ENCODE measurements around the gene PRX.
"Not testable (repeated sequence)": the region's sequence is repeated elsewhere in the genome, so short reads cannot be mapped to it uniquely, and the experiment has no call there.

Gene PRX

DNA sequence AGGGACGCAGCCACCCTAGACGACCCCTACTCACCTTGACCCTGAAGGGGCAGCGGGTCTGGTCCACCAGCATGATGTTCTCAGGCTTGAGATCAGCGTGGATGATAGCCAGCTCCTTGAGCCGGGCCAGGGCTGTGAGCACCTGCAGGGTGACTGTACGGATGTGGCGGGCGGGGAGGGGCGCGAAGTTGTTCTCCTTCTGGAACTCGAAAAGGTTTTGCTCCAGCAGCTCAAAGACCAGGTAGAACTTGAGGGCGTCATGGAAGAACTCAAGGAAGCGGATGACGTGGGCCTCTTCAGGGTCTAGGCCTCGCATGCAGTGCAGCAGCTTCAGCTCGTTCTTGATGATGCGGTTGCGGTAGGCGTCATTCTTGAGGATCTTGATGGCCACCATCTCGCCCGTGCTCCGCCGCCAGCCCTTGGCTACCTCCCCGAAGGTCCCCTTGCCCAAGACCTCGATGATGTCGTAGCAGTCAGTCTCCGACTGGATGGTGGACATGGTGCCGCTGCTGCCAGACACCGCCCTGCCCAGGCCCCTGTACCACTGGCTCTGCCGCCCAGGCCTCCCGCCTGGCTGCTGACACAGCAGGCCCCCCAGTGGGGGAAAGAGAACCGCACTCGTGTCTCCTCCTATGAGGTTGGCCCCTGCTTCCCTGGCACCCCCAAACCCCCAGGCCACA, 23.6 kb downstream of the PRX start:
- no peak for FAIRE-seq

DNA sequence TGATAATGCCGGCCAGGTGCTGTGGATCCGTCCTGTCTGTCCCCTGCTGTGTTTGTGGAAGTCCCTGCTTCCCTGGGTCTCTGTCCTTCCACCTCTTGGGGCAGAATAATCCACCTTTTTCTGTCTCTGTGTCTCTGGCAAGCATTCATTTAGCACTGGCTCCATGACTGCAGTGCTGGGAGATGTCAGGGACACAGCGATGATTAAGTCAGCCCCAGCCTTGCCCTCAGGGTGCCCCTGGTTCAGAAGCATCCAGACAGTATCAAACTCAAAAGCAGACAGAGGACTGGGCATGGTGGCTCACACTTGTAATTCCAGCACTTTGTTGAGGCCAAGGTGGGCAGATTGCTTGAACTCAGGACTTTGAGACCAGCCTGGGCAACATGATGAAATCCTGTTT, 24.7 kb downstream of the PRX start:
- FAIRE-seq, result no peak

DNA sequence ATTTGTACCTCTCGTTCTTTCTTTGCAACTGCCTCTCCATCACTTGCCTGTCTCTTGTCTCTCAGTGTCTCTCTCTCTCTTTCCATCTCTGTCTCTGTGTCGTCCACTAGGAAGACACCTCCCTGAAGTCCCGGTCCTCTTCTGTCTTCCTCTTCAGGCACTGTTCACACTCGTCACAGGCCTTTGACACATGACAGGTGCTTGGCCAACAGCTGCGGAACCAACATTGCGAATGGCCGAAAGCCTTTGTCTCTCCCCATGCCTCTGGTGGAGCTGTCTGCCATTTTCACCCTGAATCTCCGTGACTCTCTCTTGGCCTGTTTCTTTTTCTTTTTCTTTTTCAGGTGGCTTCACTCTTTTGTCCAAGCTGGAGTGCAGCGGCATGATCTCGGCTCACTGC, 26.0 kb downstream of the PRX start:
- FAIRE-seq, result no peak

DNA sequence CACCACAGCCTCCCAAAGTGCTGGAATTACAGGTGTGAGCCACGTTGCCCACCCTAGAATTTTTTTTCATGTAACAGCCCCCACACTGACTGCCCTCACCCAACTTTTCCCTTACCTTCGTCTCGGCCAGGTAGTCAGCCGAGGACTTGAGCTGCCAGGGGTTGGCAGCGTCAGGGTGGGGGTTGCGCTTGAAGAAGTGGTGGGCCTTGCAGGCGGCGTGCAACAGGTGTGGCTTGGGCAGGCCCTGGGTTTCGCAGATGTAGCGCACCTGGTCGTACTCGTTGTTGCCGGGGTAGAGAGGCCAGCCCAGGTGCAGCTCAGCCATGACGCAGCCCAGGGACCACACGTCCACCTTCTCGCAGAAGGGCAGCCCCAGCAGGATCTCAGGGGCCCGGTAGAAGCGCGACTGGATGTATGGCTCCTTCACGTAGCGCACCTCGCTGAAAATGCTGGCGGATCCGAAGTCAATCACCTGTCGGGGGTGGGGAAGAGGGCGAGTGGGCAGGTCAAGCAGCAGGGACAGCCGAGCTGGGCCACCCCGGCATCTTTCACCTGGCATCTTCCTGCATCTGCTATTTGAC, 29.4 kb downstream of the PRX start:
- no peak for FAIRE-seq

DNA sequence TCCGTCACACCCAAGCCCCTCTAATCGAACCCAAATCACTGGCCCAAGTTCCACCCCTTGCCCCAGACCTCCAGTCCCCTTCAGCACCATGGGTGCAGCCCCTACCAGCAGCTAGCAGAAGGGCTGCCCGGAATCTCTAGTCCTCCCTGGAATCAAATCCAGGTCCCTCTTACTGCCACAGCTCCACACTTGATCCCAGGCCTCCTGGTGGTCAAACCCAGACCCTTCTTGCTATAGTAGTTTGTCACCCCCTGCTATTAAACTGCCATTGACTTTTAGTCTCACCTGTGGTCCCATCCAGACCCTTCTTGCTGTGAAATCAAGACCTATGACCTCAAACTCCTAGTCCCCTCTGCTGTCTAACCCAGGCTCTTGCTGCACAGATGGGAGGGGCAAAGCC, 31.9 kb downstream of the PRX start:
- no peak for FAIRE-seq

DNA sequence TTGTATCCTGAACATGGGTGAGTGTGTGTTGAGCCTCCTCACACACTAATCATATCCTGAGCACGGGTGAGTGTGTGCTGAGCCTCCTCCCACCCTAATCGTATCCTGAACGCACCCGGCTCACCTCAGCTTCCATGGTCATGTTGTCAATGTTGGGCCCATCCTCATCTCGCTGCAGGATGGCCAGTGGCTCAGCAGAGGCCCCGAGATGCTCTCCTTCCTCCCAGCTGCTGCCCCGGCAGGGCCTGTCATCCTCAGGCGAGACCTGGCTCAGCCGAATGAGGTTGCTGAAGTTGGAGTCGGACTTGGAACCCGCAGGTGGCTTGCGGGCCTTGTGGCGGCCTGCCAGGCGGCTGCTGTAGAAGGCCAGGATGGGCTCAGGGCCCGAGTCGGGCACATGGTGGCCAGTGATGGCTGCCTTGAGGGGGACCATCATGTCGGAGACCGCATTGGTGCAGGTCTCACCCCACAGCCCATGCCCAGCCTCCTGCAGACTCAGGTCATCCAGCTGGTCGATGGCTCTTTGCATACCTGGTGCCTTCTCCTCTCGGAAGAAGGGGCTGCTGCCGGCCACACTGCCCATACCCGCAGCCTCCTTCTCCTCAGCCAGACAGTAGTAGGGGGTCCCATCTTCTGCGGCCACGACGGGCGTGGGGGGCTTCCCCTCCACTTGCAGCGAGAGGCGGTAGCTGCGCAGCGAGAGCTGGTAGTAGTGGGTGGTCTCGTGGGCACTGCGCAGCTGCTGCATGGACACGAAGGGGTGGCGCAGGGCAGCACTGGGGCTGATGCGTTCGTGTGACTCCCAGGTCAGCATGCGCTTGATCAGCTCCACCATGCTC, 32.8 kb downstream of the PRX start:
- FAIRE-seq, result no peak

DNA sequence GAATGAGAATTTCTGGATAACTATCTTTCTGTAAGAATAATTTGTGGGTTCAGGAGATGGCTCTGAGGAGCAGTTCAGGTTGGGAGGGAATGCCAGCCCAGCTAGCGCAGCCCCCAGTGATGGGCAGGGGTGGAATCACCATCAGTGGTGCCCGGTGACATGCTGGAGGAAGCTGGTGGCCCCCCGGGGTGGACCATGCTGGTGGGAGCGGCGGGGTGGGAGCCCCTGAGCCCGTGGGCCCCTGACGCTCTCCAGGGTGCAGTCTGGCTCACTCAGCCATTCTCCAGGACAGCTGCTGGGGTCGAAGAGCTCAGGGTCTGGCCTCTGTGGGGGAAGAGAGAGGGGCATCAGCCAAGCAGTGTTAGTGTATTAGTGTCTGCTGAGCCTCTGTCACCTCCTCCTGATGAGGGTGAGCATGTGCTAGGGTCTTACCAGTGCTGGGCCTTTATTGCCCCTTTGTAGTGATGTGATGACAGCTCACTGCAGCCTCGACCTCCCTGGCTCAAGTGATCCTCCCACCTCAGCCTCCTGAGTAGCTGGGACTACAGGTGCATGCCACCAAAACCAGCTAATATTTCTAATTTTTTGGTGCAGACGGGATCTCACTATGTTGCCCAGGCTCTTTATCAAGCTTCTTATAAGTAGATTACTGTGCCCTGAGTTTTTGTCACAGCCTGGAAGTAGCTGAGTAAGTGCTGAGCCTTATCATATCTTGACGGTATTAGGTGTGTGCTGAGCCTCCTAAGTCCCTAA, 33.6 kb downstream of the PRX start:
- FAIRE-seq, result no peak

DNA sequence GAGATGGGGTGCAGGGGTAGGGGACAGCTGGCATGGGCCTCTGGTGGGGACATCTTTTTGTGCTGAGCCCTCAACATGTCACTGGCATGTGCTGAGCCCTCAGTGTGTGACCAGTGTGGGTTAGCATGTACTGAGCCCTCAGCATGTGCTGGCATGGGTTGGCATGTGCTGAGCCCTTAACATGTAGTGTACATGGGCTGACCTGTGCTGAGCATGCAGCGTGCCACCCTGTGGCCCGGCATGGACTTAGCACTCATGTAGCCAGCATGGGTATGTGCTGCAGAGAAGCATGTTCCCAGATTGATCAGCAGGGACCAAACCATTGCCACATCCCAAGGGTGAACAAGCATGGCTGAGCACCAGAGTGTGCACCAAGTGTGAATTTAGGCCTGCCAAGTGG, 34.7 kb downstream of the PRX start:
- no peak for FAIRE-seq

DNA sequence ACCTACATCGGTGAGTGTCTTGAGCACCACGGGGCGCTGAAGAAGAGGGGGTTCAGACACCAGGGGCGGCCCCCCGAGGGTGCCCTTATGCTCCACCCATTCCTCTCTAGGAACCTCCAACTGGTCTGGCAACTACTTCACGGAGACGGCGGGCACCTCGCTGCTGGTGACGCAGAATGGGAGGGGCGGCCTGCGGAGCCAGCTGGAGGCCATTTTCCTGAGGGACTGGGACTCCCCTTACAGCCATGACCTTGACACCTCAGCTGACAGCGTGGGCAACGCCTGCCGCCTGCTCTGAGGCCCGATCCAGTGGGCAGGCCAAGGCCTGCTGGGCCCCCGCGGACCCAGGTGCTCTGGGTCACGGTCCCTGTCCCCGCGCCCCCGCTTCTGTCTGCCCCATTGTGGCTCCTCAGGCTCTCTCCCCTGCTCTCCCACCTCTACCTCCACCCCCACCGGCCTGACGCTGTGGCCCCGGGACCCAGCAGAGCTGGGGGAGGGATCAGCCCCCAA, 35.2 kb downstream of the PRX start:
- no peak for FAIRE-seq

DNA sequence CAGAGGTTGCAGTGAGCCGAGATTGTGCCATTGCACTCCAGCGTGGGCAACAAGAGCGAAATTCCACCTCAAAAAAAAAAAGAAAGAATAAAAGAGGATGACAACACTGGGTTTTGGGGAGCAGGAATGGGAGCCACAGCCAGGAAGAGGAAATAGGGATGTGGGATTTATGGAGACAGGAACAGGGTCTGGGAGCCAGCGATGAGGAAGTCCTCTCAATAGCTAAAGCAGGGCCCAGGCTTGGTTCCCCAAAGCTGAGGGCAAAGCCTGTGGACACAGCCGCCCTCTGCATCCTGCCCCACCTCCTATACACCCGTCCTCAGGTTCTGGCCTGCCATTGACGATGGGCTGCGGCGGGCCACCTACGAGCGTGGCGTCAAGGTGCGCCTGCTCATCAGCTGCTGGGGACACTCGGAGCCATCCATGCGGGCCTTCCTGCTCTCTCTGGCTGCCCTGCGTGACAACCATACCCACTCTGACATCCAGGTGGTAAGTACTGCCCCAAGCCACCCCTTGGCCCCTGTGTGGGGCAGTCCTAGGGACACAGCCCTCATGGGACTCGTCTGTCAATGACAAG, 36.8 kb downstream of the PRX start:
- no peak for FAIRE-seq

DNA sequence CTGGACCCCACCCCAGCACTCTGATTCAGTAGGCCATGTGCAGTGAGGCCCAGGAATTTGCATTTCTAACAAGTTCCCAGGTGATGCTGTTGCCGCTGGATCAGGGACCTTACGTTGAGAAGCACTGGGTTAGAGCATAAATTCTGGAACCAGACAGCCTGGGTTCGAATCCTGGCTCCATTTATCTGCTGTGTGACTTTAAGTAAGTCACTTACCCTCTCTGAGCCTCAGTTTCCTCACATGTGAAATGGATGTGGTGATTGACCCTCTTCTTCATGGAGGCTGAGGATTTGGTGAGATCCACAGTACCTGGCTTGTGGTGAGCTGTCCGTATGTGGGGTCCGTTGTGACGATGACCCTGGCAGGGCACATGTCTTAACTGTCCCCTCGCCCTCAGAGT, 39.1 kb downstream of the PRX start:
- no peak for FAIRE-seq

DNA sequence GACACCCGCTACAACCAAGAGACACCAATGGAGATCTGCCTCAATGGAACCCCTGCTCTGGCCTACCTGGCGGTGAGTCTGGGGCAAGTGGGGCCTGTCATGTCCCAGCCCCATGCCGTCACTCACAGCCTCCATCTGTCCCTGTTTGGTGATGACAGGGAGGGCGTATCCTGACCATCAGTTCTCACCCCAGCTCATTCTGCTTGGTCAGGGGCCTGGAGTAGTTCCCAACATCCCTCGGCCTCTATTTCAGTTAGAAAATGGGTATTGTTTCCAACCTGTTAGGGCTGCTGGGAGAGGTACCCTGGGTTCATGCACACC, 41.4 kb downstream of the PRX start:
- FAIRE-seq, result no peak

DNA sequence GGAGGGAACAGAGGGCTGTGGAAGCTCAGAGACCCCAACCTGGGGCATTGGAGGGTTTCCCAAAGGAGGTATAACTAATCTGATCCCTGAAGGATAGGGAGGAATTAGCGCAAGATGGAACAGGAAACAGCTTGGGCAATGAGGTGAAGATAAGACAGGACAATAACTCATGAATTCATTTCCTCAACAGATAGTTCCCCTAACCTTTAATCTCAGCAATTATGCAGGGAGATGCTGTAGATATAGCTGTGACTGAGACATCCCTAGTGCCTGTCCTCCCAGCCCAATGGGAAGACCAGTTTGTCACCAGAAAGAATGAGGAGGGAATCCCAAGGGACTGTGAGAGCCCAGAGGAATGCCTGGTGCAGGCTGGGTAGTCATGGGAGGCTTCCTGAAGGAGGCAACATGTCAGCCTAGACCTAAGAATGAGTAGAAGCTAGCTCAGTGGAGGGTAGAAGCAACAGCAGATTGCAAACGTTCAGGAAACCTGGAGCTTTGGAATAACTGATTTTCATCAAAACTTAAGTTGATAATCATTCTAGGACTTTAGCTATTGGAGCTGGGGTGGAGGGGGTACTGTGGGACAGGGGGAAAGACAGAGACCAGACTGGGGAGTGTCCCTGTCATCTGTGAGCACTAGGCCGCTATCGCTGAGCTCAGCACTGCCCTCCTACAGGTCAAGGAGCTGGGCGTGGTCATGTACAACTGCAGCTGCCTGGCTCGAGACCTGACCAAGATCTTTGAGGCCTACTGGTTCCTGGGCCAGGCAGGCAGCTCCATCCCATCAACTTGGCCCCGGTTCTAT, 42.0 kb downstream of the PRX start:
- FAIRE-seq, result no peak

DNA sequence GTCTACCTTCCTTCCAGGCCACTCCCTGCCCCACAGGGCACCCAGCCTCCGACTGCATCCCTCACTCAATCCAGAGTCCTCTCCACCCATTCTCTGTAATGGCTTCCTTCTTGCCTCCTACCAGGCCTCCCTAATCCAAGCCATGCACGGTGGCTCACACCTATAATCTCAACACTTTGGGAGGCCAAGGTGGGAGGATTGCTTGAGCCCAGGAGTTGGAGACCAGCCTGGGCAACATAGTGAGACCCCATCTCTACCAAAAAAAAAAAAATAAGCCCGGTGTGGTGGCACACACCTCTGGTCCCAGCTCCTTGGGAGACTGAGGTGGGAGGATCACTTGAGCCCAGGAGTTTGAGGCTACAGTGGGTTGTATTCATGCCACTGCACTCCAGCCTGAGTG, 42.9 kb downstream of the PRX start:
- FAIRE-seq, result not testable (repeated sequence)

DNA sequence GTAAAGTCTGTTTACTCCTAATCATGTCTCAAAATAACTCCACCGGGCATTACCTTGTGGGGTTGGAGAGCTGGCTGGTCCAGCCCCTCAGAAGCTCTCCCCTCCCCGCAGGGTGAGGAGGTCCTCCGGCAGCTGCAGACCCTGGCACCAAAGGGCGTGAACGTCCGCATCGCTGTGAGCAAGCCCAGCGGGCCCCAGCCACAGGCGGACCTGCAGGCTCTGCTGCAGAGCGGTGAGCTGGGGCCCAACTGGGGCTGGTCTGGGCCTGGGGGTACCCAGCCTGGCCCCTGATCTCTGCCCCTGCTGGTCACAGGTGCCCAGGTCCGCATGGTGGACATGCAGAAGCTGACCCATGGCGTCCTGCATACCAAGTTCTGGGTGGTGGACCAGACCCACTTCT, 43.4 kb downstream of the PRX start:
- no peak for FAIRE-seq

DNA sequence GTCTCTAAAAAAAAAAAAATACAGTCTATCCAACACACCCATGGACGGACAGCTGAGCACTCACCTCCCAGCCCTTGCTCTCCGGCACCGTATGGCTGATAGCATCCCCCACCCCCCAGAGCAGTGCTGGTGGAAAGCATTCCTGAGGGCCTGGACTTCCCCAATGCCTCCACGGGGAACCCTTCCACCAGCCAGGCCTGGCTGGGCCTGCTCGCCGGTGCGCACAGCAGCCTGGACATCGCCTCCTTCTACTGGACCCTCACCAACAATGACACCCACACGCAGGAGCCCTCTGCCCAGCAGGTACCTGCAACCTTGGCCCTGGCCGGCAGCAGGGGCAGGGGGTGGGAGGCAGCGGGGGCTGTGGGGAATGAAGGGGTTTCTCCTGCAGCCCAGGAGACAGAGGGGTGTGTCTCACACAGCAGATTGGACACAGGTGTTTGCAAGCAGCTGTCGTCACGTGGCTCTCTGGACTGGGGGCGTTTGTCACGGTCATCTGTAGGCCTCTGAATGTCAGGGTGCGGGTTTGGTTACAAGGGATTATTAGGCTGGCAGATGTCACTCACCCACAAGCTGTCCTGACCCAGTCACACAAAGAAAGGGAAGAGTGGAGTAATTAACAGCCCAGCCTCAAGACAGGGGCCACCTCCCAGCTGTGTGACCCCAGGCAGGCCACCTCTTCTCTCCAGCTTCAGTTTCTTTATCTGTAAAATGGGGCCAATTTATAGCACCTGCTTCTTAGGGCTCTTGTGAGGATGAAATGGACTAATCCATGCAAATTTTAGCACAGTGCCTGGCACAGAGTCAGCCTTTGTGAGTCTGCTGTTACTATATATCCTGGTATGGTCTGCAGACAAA, 45.4 kb downstream of the PRX start:
- no peak for FAIRE-seq

DNA sequence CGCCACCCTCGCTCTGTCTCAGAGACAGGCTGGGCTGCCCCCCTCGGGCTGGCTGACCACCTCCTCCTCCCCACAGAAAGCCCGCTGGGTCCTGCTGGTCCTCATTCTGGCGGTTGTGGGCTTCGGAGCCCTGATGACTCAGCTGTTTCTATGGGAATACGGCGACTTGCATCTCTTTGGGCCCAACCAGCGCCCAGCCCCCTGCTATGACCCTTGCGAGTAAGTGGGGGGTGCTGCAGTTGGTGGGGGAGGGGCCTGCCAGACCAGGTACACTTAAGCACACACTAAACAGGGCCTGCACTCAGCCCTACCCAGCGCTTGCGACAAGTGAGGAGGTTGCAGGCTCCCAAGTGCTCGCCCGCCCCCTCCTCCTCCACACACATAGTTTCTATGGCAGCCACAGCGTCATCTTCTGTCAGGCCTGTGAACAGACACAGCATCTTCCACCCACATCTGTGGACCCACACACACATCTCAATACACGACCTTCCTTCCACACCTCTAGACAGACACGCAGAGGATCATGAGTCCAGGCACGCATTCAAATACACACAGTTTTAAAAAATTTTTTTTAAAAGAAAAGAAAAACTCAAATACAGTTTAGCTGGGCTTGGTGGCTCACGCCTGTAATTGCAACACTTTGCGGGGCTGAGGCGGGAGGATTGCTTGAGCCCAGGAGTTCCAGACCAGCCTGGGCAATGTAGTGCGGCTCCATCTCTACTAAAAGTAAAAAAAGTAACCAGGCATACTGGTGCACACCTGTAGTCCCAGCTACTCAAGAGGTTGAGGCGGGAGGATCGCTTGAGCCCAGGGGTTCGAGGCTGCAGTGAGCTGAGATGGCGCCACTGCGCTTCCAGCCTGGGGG, 46.2 kb downstream of the PRX start:
- FAIRE-seq, result no peak

DNA sequence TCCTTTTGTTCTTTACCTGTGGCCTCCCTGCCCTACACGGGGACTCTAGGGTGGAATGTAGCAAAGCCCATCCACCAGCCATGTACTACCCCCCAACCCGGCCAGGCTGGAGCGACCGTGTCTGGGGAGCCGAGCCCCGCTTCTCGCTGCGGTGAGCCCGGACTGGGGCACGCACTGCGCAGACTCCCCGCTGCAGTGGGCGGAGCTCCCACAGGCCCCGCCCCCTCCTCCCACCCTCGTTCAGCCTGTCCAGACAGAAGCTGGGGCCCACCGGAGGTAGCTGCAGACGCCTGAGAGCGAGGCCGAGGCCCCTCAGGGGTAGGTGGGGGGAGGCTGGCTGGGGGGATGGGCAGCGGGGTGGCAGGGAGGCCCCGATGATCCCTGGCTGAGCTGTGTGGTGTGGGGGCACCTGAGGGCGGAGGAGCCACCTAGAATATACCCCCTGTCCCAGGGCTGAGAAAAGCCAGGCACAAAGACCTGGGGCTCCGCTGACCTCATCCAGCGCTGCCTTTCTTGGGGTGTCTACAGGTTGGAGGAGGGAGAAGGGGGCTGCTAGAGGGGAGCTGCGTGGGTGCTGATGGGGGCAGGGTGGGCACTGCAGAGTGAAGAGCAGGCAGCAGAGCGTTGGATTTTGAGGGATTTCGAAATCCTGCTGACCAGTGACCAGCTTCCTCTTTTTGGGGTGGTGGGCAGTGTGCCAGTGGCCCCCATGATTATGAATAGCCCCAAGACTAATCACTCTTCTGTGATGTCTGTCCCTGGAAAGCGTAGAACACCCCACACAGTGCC, 47.4 kb downstream of the PRX start:
- FAIRE-seq, result no peak

DNA sequence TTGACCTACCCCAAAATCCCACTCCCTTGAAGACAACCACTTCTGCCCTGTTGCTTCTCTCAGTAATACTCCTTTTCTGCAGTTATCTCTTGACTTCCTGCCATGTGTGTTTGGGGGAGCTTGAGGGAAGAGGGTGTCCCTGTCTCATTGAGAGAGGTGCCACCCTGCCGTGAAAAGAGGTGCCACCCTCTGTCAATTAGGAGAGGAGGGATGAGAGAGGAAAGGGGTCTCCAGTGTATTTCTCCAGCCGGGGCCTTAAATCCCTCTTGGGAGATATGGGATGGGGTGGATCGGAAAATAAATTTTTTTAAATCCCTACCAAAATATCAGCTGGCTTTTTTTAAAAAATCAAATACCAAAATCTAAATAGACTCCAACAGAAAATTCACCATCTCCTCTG, 48.2 kb downstream of the PRX start:
- no peak for FAIRE-seq
